IPS-NIHi7 (cell line): ENCODE measurements around the gene USP17L26.
A peak's percentile ranks its signal among the peaks of the same experiment; 100 is the strongest.
"Not testable (repeated sequence)": the region's sequence is repeated elsewhere in the genome, so short reads cannot be mapped to it uniquely, and the experiment has no call there.

ENCODE experiments used
- DNase-seq: peaks from one replicate; pipeline ENCODE4 v3.0.0; 2012; ENCODE audit warnings: mixed read lengths; ENCODE audit errors: extremely low spot score

The USP17L26 gene

GRCh38 chr4:9334358-9334757 lies at the start of gene USP17L26:
USP17L26 (plus strand) TSS chr4:9334658; CDS start chr4:9334658, 0 bp downstream.
- not testable (repeated sequence) for DNase-seq

- DNase-seq, result not testable (repeated sequence)
These were observed 10.3 kb upstream of the USP17L26 start for GRCh38 chr4:9324191-9324590.

GRCh38 chr4:9324865-9325264 lies 9.6 kb upstream of the USP17L26 start, which contains the start of gene USP17L24:
USP17L24 (plus strand) TSS chr4:9325165; CDS start chr4:9325165, 0 bp downstream.
- DNase-seq, result not testable (repeated sequence)

GRCh38 chr4:9329611-9330010 lies 4.8 kb upstream of the USP17L26 start, which contains the start of gene USP17L25:
USP17L25 (plus strand) TSS chr4:9329911; CDS start chr4:9329911, 0 bp downstream.
- not testable (repeated sequence) for DNase-seq

- DNase-seq, result not testable (repeated sequence)
These were observed 4.6 kb downstream of the USP17L26 start, which contains the start of gene USP17L5 for GRCh38 chr4:9339103-9339502. USP17L5 (plus strand) TSS chr4:9339403; CDS start chr4:9339403, 0 bp downstream.

- DNase-seq, result not testable (repeated sequence)
These were observed 9.4 kb downstream of the USP17L26 start, which contains the start of gene USP17L27 for GRCh38 chr4:9343848-9344247. USP17L27 (plus strand) TSS chr4:9344148; CDS start chr4:9344148, 0 bp downstream.

- DNase-seq, result not testable (repeated sequence)
These were observed 14.1 kb downstream of the USP17L26 start, which contains the start of gene USP17L28 for GRCh38 chr4:9348593-9348992. USP17L28 (plus strand) TSS chr4:9348893; CDS start chr4:9348893, 0 bp downstream.

GRCh38 chr4:9350866-9351265 lies 16.4 kb downstream of the USP17L26 start:
- not testable (repeated sequence) for DNase-seq

GRCh38 chr4:9353338-9353737 lies 18.9 kb downstream of the USP17L26 start, which contains the start of gene USP17L29:
USP17L29 (plus strand) TSS chr4:9353638; CDS start chr4:9353638, 0 bp downstream.
- not testable (repeated sequence) for DNase-seq

- DNase-seq, result not testable (repeated sequence)
These were observed 28.4 kb downstream of the USP17L26 start, which contains the start of gene USP17L30 for GRCh38 chr4:9362829-9363228. USP17L30 (plus strand) TSS chr4:9363129; CDS start chr4:9363129, 0 bp downstream.

- not testable (repeated sequence) for DNase-seq
These were observed 45.4 kb downstream of the USP17L26 start for GRCh38 chr4:9379881-9380280.

GRCh38 chr4:9381012-9381534 lies 46.6 kb downstream of the USP17L26 start:
- DNase-seq, result peak; percentile 10

- DNase-seq, result no peak
These were observed 49.7 kb downstream of the USP17L26 start for GRCh38 chr4:9384126-9384525.
